ENCODE results near the gene MEOX1. TPM values are rescaled to one million over a fixed set of nuclear protein-coding genes. Genes with fewer than 3 reads are reported as not detected.

Gene MEOX1
- total RNA-seq, 1 experiment from 2014 or later, result not detected

GRCh38 chr17:43595466-43595865, 66.3 kb downstream of the MEOX1 start (continued):
- no peak for TF ChIP-seq ZBTB43 (CRISPR knock-in tag; IDR thresholded peaks at IDR 0.05)
- no peak for TF ChIP-seq CBFB (CRISPR knock-in tag; IDR thresholded peaks at IDR 0.05; ENCODE audit: low read depth)
- no peak for TF ChIP-seq NR2C2 (CRISPR knock-in tag; IDR thresholded peaks at IDR 0.05)
- no peak for TF ChIP-seq CTCF (IDR thresholded peaks at IDR 0.05)
- TF ChIP-seq CREM (CRISPR knock-in tag; IDR thresholded peaks at IDR 0.05), result no peak
- no peak for TF ChIP-seq ETV6 (CRISPR knock-in tag; IDR thresholded peaks at IDR 0.05)
- TF ChIP-seq ZNF671 (CRISPR knock-in tag; IDR thresholded peaks at IDR 0.05), result no peak
- TF ChIP-seq PRRX2 (CRISPR knock-in tag; IDR thresholded peaks at IDR 0.05), result no peak
- TF ChIP-seq KAT7 (CRISPR knock-in tag; IDR thresholded peaks at IDR 0.05; ENCODE audit: borderline replicate concordance), result no peak

- POLR2A ChIA-PET, result no interaction called here
- DNase-seq (ENCODE audit: low spot score) (no peak), ATAC-seq (peak; percentile 43)
- peaks cover 3% of the 10 kb centered on the region for H3K9me3 Mint-ChIP-seq
- peaks cover 3% of the 10 kb centered on the region; the same call in 1 of the 2 replicates for H3K36me3 Mint-ChIP-seq
- CTCF ChIA-PET, result interaction anchor here (0.6 to 1.7 kb wide), 6 partner anchors 13 to 1556 kb away, joined by 3 to 10 read pairs (median 3); no protein-coding TSS in a partner anchor
- H3K27ac Mint-ChIP-seq, result no peak overlapping the region
- no peak overlapping the region for H3K4me3 Mint-ChIP-seq
- peaks cover 7% of the 10 kb centered on the region; the same call in 1 of the 2 replicates for H3K27me3 Mint-ChIP-seq (ENCODE audit: low read depth)
- peaks cover 22% of the 10 kb centered on the region for H3K4me1 Mint-ChIP-seq
- TF ChIP-seq FOXK1 (CRISPR knock-in tag; IDR thresholded peaks at IDR 0.05) (no peak), PRRX2 (CRISPR knock-in tag; IDR thresholded peaks at IDR 0.05) (no peak), CREM (CRISPR knock-in tag; IDR thresholded peaks at IDR 0.05) (no peak), STAT6 (CRISPR knock-in tag; conservative IDR thresholded peaks at IDR 0.05; ENCODE audit: low read depth) (no peak), ZNF671 (CRISPR knock-in tag; IDR thresholded peaks at IDR 0.05) (no peak), IRF2 (CRISPR knock-in tag; IDR thresholded peaks at IDR 0.05; ENCODE audit: borderline replicate concordance, low read depth) (no peak), SP1 (CRISPR knock-in tag; conservative IDR thresholded peaks at IDR 0.05) (no peak), HMGXB4 (CRISPR knock-in tag; IDR thresholded peaks at IDR 0.05) (no peak), ERG (CRISPR knock-in tag; IDR thresholded peaks at IDR 0.05) (no peak), NR2C2 (CRISPR knock-in tag; IDR thresholded peaks at IDR 0.05) (no peak), ZNF121 (CRISPR knock-in tag; IDR thresholded peaks at IDR 0.05) (no peak), ETV6 (CRISPR knock-in tag; IDR thresholded peaks at IDR 0.05) (no peak), NFYB (CRISPR knock-in tag; conservative IDR thresholded peaks at IDR 0.05; ENCODE audit: low read depth) (no peak)
Measured at GRCh38 chr17:43591779-43592562, 69.8 kb downstream of the MEOX1 start.
